GM19467 (cell line): Measurements from ENCODE around the gene LYPD1.

Experiments
- ATAC-seq: cut with Tn5 transposase; IDR thresholded peaks from one replicate; pipeline ENCODE4 v1.9.1; 2021; ENCODE audit warnings: mild to moderate bottlenecking, moderate library complexity; ENCODE audit not compliant: unreplicated experiment

The LYPD1 gene

GRCh38 chr2:132599556-132599955 lies 70.4 kb downstream of the LYPD1 start:
- no peak for ATAC-seq

- no peak for ATAC-seq
These were observed 71.5 kb downstream of the LYPD1 start for GRCh38 chr2:132598536-132598935.

DNA sequence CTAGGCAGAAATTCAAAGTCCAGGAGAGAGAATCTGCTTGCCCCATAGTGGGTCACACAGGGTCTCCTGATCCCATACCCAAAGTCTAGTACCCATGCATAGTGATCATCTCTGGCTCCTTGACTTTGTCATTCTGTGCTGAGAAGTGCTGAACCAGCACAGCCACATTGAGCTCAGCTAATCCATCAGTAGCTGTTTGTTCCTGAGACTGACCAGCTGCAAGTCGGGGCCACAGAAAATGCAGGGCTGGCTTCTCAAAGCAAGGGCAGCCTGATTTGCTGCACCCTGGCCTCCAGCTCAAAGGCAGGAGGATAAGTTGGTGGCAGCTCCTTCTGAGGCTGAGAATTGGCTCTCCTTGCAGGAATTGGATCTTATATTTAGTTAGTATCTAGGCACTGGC lies 72.2 kb downstream of the LYPD1 start:
- ATAC-seq, result no peak

GRCh38 chr2:132597166-132597565 lies 72.8 kb downstream of the LYPD1 start:
- no peak for ATAC-seq

DNA sequence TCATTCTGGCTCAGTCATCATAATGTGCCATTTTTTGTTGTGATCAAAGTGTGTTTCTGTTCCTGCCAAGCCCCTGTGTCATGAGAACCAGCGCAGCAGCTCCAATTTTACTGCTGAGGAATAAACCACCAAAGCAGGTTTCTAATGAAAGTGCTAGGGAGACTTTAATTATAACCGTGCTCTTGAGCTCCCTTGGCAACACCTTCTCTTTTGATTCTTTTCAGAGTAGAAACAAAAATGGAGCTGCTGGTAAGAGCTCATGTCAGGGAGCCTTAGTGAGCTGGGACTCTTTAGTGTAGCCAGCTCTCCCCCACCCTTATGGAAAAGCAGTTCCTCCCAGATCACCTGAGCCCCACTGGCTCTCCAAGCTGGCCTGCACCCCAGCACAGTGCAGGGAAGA lies 74.3 kb downstream of the LYPD1 start:
- ATAC-seq, result no peak

DNA sequence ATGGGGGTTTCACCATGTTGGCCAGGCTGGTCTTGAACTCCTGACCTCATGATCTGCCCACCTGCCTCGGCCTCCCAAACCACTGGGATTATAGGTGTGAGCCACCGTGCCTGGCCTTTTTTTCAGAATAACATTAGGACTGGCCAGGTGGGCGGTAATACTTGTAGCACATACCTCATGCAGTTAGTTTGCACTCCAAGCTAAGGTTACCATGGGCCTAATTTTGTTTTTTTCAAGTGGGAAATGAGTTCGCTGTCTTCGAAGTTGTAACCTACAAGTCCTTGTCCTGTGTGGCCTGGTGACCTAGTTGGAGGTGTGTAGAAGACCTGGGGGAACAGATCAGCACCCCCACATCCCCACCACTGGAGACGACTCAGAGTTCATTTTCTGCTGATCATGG lies 74.8 kb downstream of the LYPD1 start:
- no peak for ATAC-seq
